B cell (primary cell): ENCODE measurements around the gene PRR23C.

Experiments used
- CTCF ChIP-seq: fragments of 200-600 bp; IDR thresholded peaks from one replicate; pipeline ENCODE4 v1.8.0; 2022; ENCODE audit warnings: antibody characterized with exemption, mild to moderate bottlenecking
- EZH2 ChIP-seq: IDR thresholded peaks from 2 replicates; pipeline ENCODE4 v1.6.1; 2012; ENCODE audit warnings: borderline replicate concordance, low read depth, mild to moderate bottlenecking, moderate library complexity, low read length; ENCODE audit not compliant: insufficient read depth, poor library complexity, severe bottlenecking

GRCh38 chr3:139020868-139021234 is 23.8 kb downstream of the PRR23C start, which contains the start of gene PRR23B:
- TF ChIP-seq CTCF (no peak), EZH2 (no peak)
